GM10266 (cell line): ENCODE data around the gene PCNX2.

Experiments
- DNase-seq: peaks from one replicate; pipeline ENCODE4 v3.0.0; 2012; ENCODE audit errors: extremely low spot score
- TF ChIP-seq, protein P1 (sequence below): IDR thresholded peaks from 2 replicates; pipeline ENCODE4 v1.5.1; 2012; ENCODE audit warnings: mild to moderate bottlenecking, low read depth; ENCODE audit not compliant: control insufficient read depth, insufficient read depth; ENCODE audit errors: missing control alignments

PCNX2 gene

GRCh38 chr1:233025567-233025966, 270.0 kb downstream of the PCNX2 start:
- TF ChIP-seq, protein P1, sequence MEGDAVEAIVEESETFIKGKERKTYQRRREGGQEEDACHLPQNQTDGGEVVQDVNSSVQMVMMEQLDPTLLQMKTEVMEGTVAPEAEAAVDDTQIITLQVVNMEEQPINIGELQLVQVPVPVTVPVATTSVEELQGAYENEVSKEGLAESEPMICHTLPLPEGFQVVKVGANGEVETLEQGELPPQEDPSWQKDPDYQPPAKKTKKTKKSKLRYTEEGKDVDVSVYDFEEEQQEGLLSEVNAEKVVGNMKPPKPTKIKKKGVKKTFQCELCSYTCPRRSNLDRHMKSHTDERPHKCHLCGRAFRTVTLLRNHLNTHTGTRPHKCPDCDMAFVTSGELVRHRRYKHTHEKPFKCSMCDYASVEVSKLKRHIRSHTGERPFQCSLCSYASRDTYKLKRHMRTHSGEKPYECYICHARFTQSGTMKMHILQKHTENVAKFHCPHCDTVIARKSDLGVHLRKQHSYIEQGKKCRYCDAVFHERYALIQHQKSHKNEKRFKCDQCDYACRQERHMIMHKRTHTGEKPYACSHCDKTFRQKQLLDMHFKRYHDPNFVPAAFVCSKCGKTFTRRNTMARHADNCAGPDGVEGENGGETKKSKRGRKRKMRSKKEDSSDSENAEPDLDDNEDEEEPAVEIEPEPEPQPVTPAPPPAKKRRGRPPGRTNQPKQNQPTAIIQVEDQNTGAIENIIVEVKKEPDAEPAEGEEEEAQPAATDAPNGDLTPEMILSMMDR = no peak
- no peak for DNase-seq

GRCh38 chr1:233025157-233025556, 270.4 kb downstream of the PCNX2 start:
- DNase-seq = peak; percentile 37
- TF ChIP-seq, protein P1 = peak; percentile 47

GRCh38 chr1:233024199-233024598, 271.3 kb downstream of the PCNX2 start:
- TF ChIP-seq, protein P1 = no peak
- no peak for DNase-seq

- TF ChIP-seq, protein P1 = no peak
- no peak for DNase-seq
Observed at GRCh38 chr1:233022246-233022645, 273.3 kb downstream of the PCNX2 start.

- TF ChIP-seq, protein P1 = no peak
- no peak for DNase-seq
Observed at GRCh38 chr1:233020426-233020825, 275.1 kb downstream of the PCNX2 start.

- no peak for DNase-seq
- TF ChIP-seq, protein P1 = no peak
Observed at GRCh38 chr1:233019778-233020325, 275.7 kb downstream of the PCNX2 start.

DNA sequence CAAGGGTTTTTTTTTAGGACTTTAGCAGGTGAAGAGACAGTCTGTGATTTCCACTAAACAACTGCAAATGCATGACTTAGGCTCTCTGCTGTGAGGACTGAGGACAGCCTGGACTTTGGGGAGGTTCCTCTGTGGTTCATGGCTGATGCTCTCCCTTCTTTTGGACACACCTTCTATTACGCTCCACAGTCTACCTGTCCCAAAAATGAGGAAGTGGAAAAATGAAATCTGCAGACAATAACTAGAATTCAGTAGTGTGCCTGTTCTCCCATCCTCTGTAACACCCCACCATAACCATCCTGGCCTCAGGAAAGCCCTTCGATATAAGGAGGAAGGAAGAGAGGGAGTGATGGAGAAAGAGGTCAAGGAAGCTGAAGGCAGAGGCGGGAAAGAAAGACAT, 276.4 kb downstream of the PCNX2 start:
- DNase-seq = no peak
- TF ChIP-seq, protein P1 = no peak
